IMR-90 (cell line): ENCODE measurements around the gene BCLAF1.

Source experiments
- BHLHE40 ChIP-seq: fragments of 150-350 bp; IDR thresholded peaks from 2 replicates; pipeline ENCODE4 v1.6.1; 2016; ENCODE audit warnings: mild to moderate bottlenecking, low read depth, low read length
- CEBPB ChIP-seq: IDR thresholded peaks from 2 replicates; pipeline ENCODE4 v1.6.1; 2012; ENCODE audit warnings: low read depth, low read length, improper control_type of control experiment

GRCh38 chr6:136280032-136280609, 9.5 kb downstream of the BCLAF1 start:
- TF ChIP-seq CEBPB (no peak), BHLHE40 (no peak)
